HG03457 (cell line): Measurements from ENCODE around the gene LFNG.
"Not testable (repeated sequence)": the region's sequence is repeated elsewhere in the genome, so short reads cannot be mapped to it uniquely, and the experiment has no call there.

Source experiments
- ATAC-seq: cut with Tn5 transposase; IDR thresholded peaks from one replicate; pipeline ENCODE4 v1.9.1; 2021; ENCODE audit warnings: moderate number of reproducible peaks; ENCODE audit not compliant: unreplicated experiment

LFNG gene

DNA sequence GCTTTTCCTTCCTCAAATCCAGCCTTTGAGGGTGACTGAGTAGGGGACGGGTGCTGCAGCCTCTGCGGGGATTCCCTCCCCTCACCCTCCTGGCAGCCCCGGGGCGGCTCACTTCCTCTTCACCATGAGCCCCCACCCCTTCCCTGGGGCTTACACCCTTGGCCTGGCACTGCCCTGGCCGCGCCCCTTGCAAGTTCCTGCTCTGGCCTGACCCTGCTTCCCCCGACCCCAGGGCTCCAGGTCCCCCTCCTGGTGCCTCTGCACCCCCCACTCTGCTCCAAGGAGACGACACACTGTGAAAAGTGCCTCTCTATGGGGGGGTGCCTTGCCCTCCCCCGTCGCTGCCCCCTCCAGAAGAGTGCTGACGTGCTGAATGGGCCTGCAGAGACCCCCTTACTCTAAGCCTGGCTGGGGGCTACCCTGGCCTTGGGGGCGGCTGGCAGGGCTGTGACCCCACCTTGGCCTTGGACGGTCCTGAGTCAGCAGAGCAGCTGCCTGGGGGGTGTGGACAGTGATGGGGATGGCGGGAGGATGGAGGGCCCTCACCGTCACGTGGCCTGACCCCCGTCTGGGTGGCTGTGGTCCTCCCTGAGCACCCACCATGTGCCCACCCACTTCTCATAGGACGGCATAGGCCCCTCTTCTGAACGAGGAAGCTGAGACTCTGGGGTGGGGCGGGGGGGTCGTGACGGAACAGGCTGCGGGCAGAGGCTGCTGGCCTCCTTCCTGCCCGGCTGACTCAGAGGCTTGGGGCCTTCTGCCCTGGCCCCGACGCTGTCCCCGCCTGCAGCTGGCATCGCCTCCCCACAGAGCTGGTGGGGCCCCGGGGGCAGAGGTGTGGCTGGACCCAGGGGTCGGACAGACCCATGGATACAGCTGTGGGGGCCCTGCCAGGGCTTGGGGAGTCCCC lies 9.8 kb downstream of the LFNG start:
- ATAC-seq, result no peak

GRCh38 chr7:2530071-2530987 lies 10.8 kb downstream of the LFNG start:
- peak; percentile 42 for ATAC-seq

GRCh38 chr7:2530994-2531795 lies 11.6 kb downstream of the LFNG start:
- ATAC-seq, result not testable (repeated sequence)

- ATAC-seq, result not testable (repeated sequence)
Measured at GRCh38 chr7:2531796-2532110, 12.2 kb downstream of the LFNG start.

DNA sequence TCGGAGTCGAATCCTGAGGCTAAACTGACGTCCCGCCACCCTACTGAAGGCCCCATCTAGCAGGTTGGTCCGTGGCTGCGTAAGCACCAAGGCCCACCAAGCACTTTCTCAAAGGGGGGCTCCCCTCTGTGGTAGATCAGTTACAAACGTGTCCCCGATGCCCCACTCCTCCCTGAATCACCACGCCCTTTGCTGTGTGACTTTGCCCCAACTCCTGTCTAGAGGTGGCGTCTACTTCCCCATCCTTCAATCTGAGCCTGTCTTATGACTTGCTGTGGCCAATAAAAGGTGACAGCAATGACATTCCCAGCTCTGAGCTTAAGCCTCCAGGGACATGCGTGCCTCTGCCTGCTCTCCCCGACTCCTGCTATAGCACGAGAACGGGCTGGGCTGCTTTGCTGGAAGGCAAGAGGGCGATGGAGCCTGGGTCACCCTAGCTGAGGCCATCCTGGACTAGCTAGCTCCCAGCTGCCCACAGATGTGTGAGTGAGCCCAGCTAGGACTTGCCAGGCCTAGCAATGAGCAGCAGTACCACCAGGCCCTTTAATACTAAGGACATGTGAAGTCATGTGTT lies 12.7 kb downstream of the LFNG start:
- ATAC-seq, result not testable (repeated sequence)

- ATAC-seq, result not testable (repeated sequence)
Measured at GRCh38 chr7:2532816-2533215, 13.2 kb downstream of the LFNG start.

DNA sequence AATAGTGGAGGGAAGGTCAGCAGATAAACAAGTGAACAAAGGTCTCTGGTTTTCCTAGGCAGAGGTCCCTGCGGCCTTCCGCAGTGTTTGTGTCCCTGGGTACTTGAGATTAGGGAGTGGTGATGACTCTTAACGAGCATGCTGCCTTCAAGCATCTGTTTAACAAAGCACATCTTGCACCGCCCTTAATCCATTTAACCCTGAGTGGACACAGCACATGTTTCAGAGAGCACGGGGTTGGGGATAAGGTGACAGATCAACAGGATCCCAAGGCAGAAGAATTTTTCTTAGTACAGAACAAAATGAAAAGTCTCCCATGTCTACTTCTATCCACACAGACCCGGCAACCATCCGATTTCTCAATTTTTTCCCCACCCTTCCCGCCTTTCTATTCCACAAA lies 14.0 kb downstream of the LFNG start:
- not testable (repeated sequence) for ATAC-seq

DNA sequence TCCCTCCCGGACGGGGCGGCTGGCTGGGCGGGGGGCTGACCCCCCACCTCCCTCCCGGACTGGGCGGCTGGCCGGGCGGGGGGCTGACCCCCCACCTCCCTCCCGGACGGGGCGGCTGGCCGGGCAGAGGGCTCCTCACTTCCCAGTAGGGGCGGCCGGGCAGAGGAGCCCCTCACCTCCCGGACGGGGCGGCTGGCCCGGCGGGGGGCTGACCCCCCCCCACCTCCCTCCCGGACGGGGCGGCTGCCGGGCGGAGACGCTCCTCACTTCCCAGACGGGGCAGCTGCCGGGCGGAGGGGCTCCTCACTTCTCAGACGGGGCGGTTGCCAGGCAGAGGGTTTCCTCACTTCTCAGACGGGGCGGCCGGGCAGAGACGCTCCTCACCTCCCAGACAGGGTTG lies 14.6 kb downstream of the LFNG start:
- ATAC-seq, result not testable (repeated sequence)

GRCh38 chr7:2535872-2536627 lies 16.5 kb downstream of the LFNG start:
- ATAC-seq, result not testable (repeated sequence)

DNA sequence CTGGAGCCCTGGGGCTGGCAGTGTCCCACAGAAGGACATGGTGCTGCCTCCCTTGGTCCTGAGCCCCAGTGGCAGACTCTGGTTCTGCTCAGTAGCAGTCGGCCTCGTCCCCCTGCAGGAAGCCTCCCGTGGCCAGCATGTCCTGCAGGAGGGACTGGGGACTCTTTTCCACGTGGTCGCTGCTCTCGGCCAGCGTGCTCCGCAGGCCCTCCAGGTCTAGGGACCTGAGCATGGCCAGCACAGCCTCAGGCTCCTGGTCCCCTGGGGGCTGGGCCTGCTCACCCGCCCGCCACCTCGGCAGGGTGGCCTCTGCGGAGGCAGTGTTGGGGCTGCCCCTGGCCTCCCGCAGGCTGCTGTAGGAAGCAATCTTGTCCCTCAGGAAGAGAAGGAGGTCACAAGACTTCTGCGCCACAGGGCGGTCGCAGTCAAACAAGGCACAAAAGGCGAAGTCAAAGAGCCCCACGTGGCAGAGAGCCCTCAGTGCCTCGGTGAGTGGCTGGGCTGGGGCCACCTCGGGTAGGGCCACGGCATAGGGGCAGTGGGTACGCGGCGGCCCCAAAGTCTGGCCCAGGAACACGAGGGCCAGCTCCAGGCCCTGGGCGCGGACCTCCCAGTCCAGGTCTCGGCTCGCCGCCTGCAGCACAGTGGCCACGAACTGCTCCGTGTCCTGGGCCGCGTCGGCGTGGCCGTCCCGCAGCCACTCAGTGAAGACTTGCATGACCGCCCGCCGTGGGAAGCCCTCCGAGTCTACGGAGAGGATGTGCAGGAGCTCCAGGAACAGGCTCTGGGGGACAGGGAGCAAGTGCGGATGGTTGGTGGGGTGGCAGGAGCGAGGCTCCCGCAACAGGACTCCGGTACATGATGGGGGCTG lies 18.6 kb downstream of the LFNG start:
- ATAC-seq, result no peak

DNA sequence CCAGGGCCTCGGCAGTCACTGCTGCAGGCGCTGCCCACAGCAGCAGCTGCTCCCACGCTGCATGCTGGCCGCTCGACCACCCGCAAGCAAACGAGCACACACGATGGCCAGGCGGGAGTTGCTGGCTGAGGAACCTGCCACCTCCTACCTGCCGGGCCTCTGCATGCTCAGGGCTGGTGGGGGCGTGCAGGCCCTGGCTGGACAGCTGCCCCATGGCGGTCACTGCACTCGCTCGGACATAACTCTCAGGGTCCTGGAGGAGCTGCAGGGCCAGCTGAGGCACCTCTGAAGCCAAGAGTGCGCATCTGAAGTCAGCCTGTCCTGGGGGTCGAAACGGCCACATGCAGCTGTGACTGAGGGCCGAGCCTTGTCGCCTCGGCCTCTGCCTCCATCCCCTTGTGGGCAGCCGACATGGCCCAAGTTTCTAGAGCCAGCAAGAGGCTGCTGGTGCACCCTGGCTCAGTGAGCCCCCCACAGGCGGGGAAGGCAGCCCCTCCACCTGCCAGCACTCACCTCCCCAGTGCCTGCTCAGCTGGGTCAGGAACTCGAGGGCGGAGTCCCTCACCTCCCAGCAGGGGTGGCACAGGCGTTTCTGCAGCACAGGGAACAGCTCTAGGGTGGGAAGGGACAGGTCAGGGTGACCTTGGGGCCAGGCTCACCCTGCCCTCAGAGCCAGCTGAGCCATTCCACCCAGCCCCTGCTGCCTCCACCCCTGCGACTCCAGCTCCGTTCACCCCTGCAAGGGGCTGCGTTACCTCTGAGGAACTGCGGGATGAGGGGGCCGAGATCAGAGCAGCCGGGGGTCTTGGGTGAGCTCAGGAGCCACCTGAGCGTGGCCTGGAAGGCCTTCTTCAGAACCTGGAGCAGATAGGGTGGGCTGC lies 19.7 kb downstream of the LFNG start:
- ATAC-seq, result no peak

DNA sequence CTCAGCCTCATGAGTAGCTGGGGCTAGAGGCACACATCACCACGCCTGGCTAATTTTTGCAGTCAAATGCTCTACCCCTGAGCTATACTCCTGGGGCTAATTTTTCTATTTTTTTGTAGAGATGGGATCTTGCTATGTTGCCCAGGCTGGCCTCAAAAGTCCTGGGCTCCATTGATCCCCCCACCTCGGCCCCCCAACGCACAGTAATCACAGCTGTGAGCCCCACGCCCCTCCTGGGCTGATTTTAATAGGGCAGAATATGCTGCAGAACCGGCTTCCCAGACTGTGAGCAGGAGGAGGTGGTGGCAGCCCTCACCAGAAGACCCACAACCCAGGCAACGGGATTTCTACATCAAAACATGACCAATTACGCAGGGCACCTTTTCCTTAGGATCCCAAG lies 20.6 kb downstream of the LFNG start:
- ATAC-seq, result no peak

DNA sequence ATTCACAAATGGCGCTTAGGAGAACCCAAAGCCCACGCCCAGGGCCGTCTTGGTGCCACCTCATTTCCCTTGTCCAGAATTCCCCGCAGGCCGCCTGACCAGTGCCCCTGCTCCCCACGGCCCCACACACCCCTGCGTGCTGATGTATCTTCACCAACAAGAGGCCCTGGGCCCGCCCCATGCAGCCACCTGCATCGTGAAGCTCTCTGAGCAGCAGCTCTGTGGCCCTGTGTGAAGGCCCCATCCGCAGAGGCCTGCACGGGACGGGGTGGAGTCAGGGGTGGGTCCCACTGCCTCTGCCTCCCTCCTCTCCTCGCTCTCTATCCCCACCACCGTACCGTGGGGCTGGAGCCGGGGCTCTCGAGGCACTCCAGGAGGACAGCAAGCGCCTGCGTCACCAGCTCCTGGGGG lies 21.1 kb downstream of the LFNG start:
- ATAC-seq, result no peak

- ATAC-seq, result no peak
Measured at GRCh38 chr7:2541291-2542010, 21.9 kb downstream of the LFNG start.

DNA sequence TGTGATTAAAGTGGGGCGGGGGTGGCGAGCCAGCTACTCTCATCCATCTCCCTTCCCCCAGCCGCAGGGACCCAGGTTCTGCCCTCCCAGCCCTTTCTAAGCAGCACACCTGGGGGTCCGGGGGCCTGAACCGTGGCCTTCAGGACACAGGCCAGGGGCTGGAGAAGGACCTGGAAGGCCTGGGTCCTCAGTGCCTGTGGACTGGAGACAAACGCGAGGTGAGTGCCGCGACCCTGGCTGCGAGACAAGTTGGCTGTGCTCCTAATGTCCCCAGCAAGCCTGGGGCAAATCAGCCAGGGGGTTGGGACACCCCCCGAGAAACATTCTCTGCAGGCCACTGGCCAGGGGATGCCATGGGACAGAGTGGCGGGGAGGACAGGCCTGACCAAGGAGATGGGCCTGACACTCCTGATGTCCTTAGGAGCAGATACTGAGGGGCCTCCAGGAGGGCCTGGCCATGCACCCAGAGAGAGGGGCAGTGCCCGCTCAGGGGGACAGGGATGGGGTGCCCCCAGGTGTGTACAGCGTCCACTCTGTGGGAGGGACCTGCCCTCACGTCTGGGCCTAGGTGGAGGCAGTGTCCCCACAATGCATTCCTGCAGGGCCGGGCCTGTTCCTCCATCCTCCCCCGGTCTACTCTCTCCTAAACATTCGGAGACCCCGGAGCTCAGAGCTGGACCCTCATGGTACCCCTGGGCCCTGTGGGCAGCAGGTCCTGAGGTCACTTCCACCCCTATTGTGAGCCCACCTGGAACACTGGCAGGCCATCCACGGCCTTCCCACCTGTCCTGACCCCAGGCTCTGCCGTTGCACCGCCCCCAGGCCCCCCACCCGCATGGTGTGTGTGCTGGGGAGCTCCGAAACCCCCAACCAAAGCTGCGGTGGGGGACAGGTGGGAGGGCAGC lies 22.7 kb downstream of the LFNG start:
- no peak for ATAC-seq
